ENCODE data around the gene CLTB. TPM values are rescaled to one million over a fixed set of nuclear protein-coding genes. Genes with fewer than 3 reads are reported as not detected.

Gene CLTB
- total RNA-seq, 1 experiment from 2014 or later: 354 TPM

DNA sequence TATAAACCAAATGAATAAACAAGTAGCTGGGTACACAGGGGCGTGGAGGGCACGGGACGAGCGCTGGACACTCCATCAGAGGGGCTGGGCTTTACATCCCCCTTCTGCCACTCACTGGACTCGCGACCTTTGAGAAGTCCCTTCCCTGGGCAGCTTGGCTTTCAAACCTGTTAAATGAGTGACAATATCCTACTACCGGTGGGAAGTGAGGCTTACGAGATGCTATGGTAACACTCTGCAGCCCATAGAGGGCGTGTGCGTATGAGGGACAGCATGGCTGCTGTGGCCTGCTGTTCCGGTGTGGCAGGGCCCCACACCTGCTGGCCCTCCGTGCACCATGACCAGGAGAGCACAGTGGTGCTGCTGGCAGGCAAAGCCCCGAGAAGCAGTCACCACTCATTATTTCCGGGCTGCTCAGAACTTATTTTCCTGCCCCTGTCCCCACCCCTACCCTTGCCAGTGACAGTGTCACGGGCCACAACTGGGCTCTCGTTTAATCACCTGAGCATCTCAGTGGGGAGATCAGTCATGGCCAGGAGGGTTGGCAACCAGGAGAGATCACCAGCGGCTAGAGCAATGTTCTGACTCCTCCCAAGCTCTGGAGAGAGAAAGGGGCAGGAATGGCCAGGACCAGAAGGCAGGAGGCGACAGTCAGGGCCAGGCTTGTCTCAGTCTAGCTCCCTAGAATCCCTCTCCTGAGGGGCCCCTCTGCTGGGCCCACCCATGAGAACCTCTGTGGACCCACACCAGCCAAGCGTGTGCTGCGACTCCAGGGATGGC lies 10.5 kb downstream of the CLTB start:
- H4K20me1 ChIP-seq (ENCODE audit: low read length): no peaks in the 10 kb centered on the region
- peaks cover 11% of the 10 kb centered on the region; the same call in 1 of the 2 replicates for H3K36me3 ChIP-seq (ENCODE audit: low read depth, low read length)
- intact Hi-C loops (cut with micrococcal nuclease): no loop called here
- POLR2A ChIA-PET (ENCODE audit: unreplicated experiment): interaction anchor here (0.6 kb wide), 1 partner anchor 22 kb away, joined by 5 read pairs; no protein-coding TSS in a partner anchor
- no peaks in the 10 kb centered on the region for H3K27me3 ChIP-seq (ENCODE audit: low read length)
- H3K4me1 ChIP-seq (ENCODE audit: insufficient read depth, low read length): peaks cover 31% of the 10 kb centered on the region
- CTCF ChIA-PET: interaction anchor here (0.6 to 2.0 kb wide), 6 partner anchors 11 to 716 kb away, joined by 3 to 10 read pairs (median 4); partner anchors contain the start of genes CLTB, FAF2 and TSPAN17
- H2AFZ ChIP-seq (ENCODE audit: low read length): no peak overlapping the region
- no peak overlapping the region for H3K4me3 ChIP-seq (ENCODE audit: low read length)
- peaks cover 17% of the 10 kb centered on the region for H3K79me2 ChIP-seq (ENCODE audit: low read length)
- BruUV-seq (replicated peaks): no TSS peak
- H3F3A ChIP-seq (ENCODE audit: low read length, unreplicated experiment): no peaks in the 10 kb centered on the region
- no peaks in the 10 kb centered on the region for H3K9me2 ChIP-seq (replicated peaks; ENCODE audit: low read length)
- ATAC-seq: 0 out of 2 replicates have a peak, but pooled peaks have one; percentile 12
- H3K27ac ChIP-seq (ENCODE audit: low read length): 0 out of 2 replicates have a peak overlapping the region, but pooled peaks have one; percentile 19
- TF ChIP-seq CTCF (conservative IDR thresholded peaks at IDR 0.05; ENCODE audit: low read depth, low read length): peak; percentile 28; the same call in 1 of the 2 replicates
- no peak for TF ChIP-seq EZH2phosphoT487 (IDR thresholded peaks at IDR 0.05; ENCODE audit: borderline replicate concordance, low read length)
- TF ChIP-seq EZH2 (IDR thresholded peaks at IDR 0.05; ENCODE audit: low read length, unreplicated experiment): no peak
- H3K9me3 ChIP-seq (ENCODE audit: low read length): no peaks in the 10 kb centered on the region
- H3K4me2 ChIP-seq (ENCODE audit: low read length): no peak overlapping the region
- no peak overlapping the region for H3K9ac ChIP-seq (ENCODE audit: low read length)
- no peak for DNase-seq

GRCh38 chr5:176401281-176402205 lies 14.8 kb downstream of the CLTB start:
- H2AFZ ChIP-seq (ENCODE audit: low read length): no peak overlapping the region
- no peaks in the 10 kb centered on the region for H3K27me3 ChIP-seq (ENCODE audit: low read length)
- ChIA-PET POLR2A (ENCODE audit: unreplicated experiment) (no interaction called here), CTCF (no interaction called here)
- peaks cover 5% of the 10 kb centered on the region; the same call in 1 of the 2 replicates for H3K36me3 ChIP-seq (ENCODE audit: low read depth, low read length)
- H3K27ac ChIP-seq (ENCODE audit: low read length): no peak overlapping the region
- no peaks in the 10 kb centered on the region for H4K20me1 ChIP-seq (ENCODE audit: low read length)
- H3K4me3 ChIP-seq (ENCODE audit: low read length): no peak overlapping the region
- H3K9ac ChIP-seq (ENCODE audit: low read length): no peak overlapping the region
- BruUV-seq (replicated peaks): no TSS peak
- no peak for TF ChIP-seq EZH2 (IDR thresholded peaks at IDR 0.05; ENCODE audit: low read length, unreplicated experiment)
- TF ChIP-seq CTCF (conservative IDR thresholded peaks at IDR 0.05; ENCODE audit: low read depth, low read length): no peak
- TF ChIP-seq EZH2phosphoT487 (IDR thresholded peaks at IDR 0.05; ENCODE audit: borderline replicate concordance, low read length): no peak
- H3F3A ChIP-seq (ENCODE audit: low read length, unreplicated experiment): no peaks in the 10 kb centered on the region
- H3K79me2 ChIP-seq (ENCODE audit: low read length): 0 out of 2 replicates have a peak, but pooled peaks cover 3% of the 10 kb centered on the region
- ATAC-seq (no peak), DNase-seq (no peak)
- intact Hi-C loops (cut with micrococcal nuclease): no loop called here
- no peak overlapping the region for H3K4me2 ChIP-seq (ENCODE audit: low read length)
- no peaks in the 10 kb centered on the region for H3K9me2 ChIP-seq (replicated peaks; ENCODE audit: low read length)
- no peaks in the 10 kb centered on the region for H3K9me3 ChIP-seq (ENCODE audit: low read length)
- peaks cover 31% of the 10 kb centered on the region for H3K4me1 ChIP-seq (ENCODE audit: insufficient read depth, low read length)
